ENCODE measurements around the gene MAPK7. TPM values are rescaled to one million over a fixed set of nuclear protein-coding genes. Genes with fewer than 3 reads are reported as not detected.

The MAPK7 gene
- total and polyA plus RNA-seq, 2 experiments from 2014 or later: 26.1 to 49.0 TPM

DNA sequence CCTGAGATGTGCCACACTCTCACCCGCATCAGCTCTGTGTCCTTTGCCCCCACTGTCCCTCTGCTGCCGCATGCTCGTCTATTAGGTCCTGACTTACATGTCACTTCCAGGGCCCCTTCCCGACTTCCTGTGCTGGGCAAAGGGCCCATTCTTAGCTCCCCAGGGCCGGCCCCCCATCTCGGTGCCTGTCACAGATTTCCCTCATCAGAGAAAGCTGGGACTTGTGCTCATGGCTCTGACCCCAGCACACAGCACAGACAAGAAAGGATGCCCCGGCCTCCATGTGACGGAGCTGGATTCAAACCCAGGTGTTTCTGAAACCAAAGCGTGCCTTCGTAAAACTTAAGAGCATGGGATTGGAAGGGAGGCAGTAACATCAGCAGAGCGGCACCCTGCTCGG, 5.9 kb upstream of the MAPK7 start:
- Histone ChIP-seq H3K4me2 (no peak overlapping the region), H3K79me2 (no peaks in the 10 kb centered on the region), H3K36me3 (replicated peaks; ENCODE audit: insufficient read depth, low read depth) (no peaks in the 10 kb centered on the region), H3K27ac (no peak overlapping the region), H4K20me1 (ENCODE audit: insufficient read depth, poor library complexity, severe bottlenecking) (no peaks in the 10 kb centered on the region), H3K4me3 (no peak overlapping the region), H2AFZ (no peak overlapping the region), H3K4me1 (ENCODE audit: insufficient read depth) (no peaks in the 10 kb centered on the region), H3K9me2 (replicated peaks; ENCODE audit: insufficient read depth) (no peaks in the 10 kb centered on the region), H3K9me3 (ENCODE audit: low read depth) (no peaks in the 10 kb centered on the region), H3K27me3 (no peaks in the 10 kb centered on the region)
- 94% methylated on average over 12 of the region's 12 CpGs for WGBS (ENCODE audit: low lambda C conversion rate, missing lambda C conversion rate)
- TF ChIP-seq, protein P1, sequence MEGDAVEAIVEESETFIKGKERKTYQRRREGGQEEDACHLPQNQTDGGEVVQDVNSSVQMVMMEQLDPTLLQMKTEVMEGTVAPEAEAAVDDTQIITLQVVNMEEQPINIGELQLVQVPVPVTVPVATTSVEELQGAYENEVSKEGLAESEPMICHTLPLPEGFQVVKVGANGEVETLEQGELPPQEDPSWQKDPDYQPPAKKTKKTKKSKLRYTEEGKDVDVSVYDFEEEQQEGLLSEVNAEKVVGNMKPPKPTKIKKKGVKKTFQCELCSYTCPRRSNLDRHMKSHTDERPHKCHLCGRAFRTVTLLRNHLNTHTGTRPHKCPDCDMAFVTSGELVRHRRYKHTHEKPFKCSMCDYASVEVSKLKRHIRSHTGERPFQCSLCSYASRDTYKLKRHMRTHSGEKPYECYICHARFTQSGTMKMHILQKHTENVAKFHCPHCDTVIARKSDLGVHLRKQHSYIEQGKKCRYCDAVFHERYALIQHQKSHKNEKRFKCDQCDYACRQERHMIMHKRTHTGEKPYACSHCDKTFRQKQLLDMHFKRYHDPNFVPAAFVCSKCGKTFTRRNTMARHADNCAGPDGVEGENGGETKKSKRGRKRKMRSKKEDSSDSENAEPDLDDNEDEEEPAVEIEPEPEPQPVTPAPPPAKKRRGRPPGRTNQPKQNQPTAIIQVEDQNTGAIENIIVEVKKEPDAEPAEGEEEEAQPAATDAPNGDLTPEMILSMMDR (IDR thresholded peaks at IDR 0.05; ENCODE audit: poor library complexity): no peak
- TF ChIP-seq EZH2phosphoT487 (IDR thresholded peaks at IDR 0.05; ENCODE audit: low read depth, severe bottlenecking, unreplicated experiment) (no peak), EZH2 (IDR thresholded peaks at IDR 0.05; ENCODE audit: borderline replicate concordance) (no peak)
- no peak for DNase-seq (ENCODE audit: low spot score)

DNA sequence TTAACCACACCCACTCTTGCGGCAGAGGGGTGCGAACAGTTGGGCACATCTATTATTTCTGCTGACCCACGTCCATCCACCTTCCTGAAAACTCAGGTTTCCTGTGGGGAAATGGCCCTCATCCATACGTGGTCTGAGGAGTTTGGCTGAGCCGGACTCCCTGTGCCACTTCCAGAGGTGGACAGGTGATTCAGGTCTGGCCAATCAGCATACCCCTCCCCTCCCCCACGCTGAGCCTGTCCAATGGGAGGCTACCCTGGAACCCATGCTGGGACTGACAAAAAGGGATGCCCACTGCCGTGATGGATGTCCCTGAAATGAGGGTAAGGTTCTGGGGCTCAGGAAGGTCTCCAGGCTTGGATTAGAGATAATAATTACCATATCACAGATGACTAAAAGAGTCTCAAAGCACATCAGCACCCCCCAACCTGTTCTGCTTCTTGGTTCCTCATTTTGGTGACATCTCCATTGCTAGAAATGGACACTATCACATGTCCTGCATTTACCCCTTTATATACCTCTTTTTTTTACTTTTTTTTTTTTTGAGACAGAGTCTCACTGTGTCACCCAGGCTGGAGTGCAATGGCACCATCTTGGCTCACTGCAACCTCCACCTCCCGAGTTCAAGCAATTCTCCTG, 5.3 kb upstream of the MAPK7 start:
- no peak overlapping the region for H3K4me2 ChIP-seq
- no peaks in the 10 kb centered on the region for H3K9me3 ChIP-seq (ENCODE audit: low read depth)
- no peaks in the 10 kb centered on the region for H3K9me2 ChIP-seq (replicated peaks; ENCODE audit: insufficient read depth)
- H4K20me1 ChIP-seq (ENCODE audit: insufficient read depth, poor library complexity, severe bottlenecking): no peaks in the 10 kb centered on the region
- no peaks in the 10 kb centered on the region for H3K27me3 ChIP-seq
- 86% methylated on average over 8 of the region's 8 CpGs for WGBS (ENCODE audit: low lambda C conversion rate, missing lambda C conversion rate)
- no peak overlapping the region for H2AFZ ChIP-seq
- no peaks in the 10 kb centered on the region for H3K79me2 ChIP-seq
- TF ChIP-seq EZH2 (IDR thresholded peaks at IDR 0.05; ENCODE audit: borderline replicate concordance) (no peak), EZH2phosphoT487 (IDR thresholded peaks at IDR 0.05; ENCODE audit: low read depth, severe bottlenecking, unreplicated experiment) (no peak)
- TF ChIP-seq, protein P1 (IDR thresholded peaks at IDR 0.05; ENCODE audit: poor library complexity): no peak
- H3K4me1 ChIP-seq (ENCODE audit: insufficient read depth): no peaks in the 10 kb centered on the region
- DNase-seq (ENCODE audit: low spot score): no peak
- H3K36me3 ChIP-seq (replicated peaks; ENCODE audit: insufficient read depth, low read depth): no peaks in the 10 kb centered on the region
- H3K4me3 ChIP-seq: no peak overlapping the region
- no peak overlapping the region for H3K27ac ChIP-seq

DNA sequence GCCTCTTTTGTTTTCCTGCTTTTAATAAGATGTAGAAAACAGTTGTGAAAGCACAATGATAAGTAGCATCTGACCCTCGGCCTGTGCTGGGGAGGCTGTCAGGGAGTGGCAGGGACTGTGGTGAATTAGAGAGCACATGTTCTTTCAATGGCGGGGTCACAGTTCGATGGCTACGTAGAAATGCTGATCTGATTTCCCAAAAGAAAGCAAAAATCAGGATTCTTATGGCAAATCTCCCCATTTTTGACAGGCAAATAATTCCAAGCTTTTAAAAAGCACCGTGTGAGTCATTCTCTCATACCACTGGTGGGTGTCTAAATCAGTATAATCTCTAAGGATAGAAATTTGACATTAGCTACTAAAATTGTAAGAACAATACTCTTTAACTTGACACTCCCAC, 4.2 kb upstream of the MAPK7 start:
- no peak for DNase-seq (ENCODE audit: low spot score)
- no peaks in the 10 kb centered on the region for H3K9me2 ChIP-seq (replicated peaks; ENCODE audit: insufficient read depth)
- no peaks in the 10 kb centered on the region for H3K36me3 ChIP-seq (replicated peaks; ENCODE audit: insufficient read depth, low read depth)
- H3K27ac ChIP-seq: no peak overlapping the region
- H2AFZ ChIP-seq: no peak overlapping the region
- H3K79me2 ChIP-seq: peaks cover 7% of the 10 kb centered on the region
- no peak overlapping the region for H3K4me3 ChIP-seq
- no peaks in the 10 kb centered on the region for H3K27me3 ChIP-seq
- no peaks in the 10 kb centered on the region for H3K9me3 ChIP-seq (ENCODE audit: low read depth)
- H3K4me2 ChIP-seq: no peak overlapping the region
- 89% methylated on average over 5 of the region's 5 CpGs for WGBS (ENCODE audit: low lambda C conversion rate, missing lambda C conversion rate)
- no peak for TF ChIP-seq EZH2 (IDR thresholded peaks at IDR 0.05; ENCODE audit: borderline replicate concordance)
- no peak for TF ChIP-seq EZH2phosphoT487 (IDR thresholded peaks at IDR 0.05; ENCODE audit: low read depth, severe bottlenecking, unreplicated experiment)
- TF ChIP-seq, protein P1 (IDR thresholded peaks at IDR 0.05; ENCODE audit: poor library complexity): no peak
- H3K4me1 ChIP-seq (ENCODE audit: insufficient read depth): no peaks in the 10 kb centered on the region
- no peaks in the 10 kb centered on the region for H4K20me1 ChIP-seq (ENCODE audit: insufficient read depth, poor library complexity, severe bottlenecking)
